ENCODE results near the gene IQGAP3. TPM values are rescaled to one million over a fixed set of nuclear protein-coding genes. Genes with fewer than 3 reads are reported as not detected.

The IQGAP3 gene
- 1.5 and 14.8 TPM in 2 replicates for total RNA-seq

GRCh38 chr1:156571919-156572662, at the start of gene IQGAP3:
Gene IQGAP3 (minus strand): TSS chr1:156572565. CDS start chr1:156572529, 36 bp downstream.

GRCh38 chr1:156618853-156619581, 46.7 kb upstream of the IQGAP3 start, which contains the start of gene HAPLN2:
Gene HAPLN2 (plus strand): TSS chr1:156619415. CDS start chr1:156623491, 4,076 bp downstream.

GRCh38 chr1:156601122-156601830, 28.9 kb upstream of the IQGAP3 start, which contains the start of gene GPATCH4:
Gene GPATCH4 (minus strand): TSS chr1:156601479.

GRCh38 chr1:156591432-156592157, 19.2 kb upstream of the IQGAP3 start, which contains the start of gene NAXE:
Gene NAXE (plus strand): TSS chr1:156591776. CDS start chr1:156591805, 29 bp downstream.

GRCh38 chr1:156579472-156579871, 7.1 kb upstream of the IQGAP3 start, which contains the start of gene TTC24:
Gene TTC24 (plus strand): TSS chr1:156579723. CDS start chr1:156581365, 1,642 bp downstream.

GRCh38 chr1:156500543-156500792, 71.9 kb downstream of the IQGAP3 start, which contains the start of gene MEF2D:
Gene MEF2D (minus strand): TSS chr1:156500775. CDS start chr1:156483292, 17,483 bp downstream.

Other genes with a start within 250 kb of the IQGAP3 start
- 501 and 510 TPM in 2 replicates for gene CCT3, start 234.3 kb downstream of the IQGAP3 start, total RNA-seq
- not detected in 2 replicates for gene TSACC, start 234.0 kb downstream of the IQGAP3 start, total RNA-seq
- gene RHBG, start 203.4 kb downstream of the IQGAP3 start, total RNA-seq, result not detected in 2 replicates
- 5.0 and 12.0 TPM in 2 replicates for gene MEF2D, start 71.8 kb downstream of the IQGAP3 start, total RNA-seq
- gene TTC24, start 7.2 kb upstream of the IQGAP3 start, total RNA-seq, result not detected in 2 replicates
- gene NAXE, start 19.2 kb upstream of the IQGAP3 start, total RNA-seq, result 51.7 and 57.9 TPM in 2 replicates
- 13.4 and 20.9 TPM in 2 replicates for gene GPATCH4, start 28.9 kb upstream of the IQGAP3 start, total RNA-seq
- 0.14 TPM in 1 of 2 replicates, not detected in the other for gene HAPLN2, start 46.9 kb upstream of the IQGAP3 start, total RNA-seq
- gene BCAN, start 69.6 kb upstream of the IQGAP3 start, total RNA-seq, result not detected in 2 replicates
- 5.0 and 21.8 TPM in 2 replicates for gene NES, start 104.8 kb upstream of the IQGAP3 start, total RNA-seq
- gene CRABP2, start 133.0 kb upstream of the IQGAP3 start, total RNA-seq, result 10.6 and 19.9 TPM in 2 replicates
- gene METTL25B, start 155.9 kb upstream of the IQGAP3 start, total RNA-seq, result 9.1 and 10.4 TPM in 2 replicates
- gene ISG20L2, start 156.2 kb upstream of the IQGAP3 start, total RNA-seq, result 7.7 and 9.5 TPM in 2 replicates
- gene MRPL24, start 168.5 kb upstream of the IQGAP3 start, total RNA-seq, result 31.4 and 31.5 TPM in 2 replicates
- 109 and 191 TPM in 2 replicates for gene HDGF, start 179.1 kb upstream of the IQGAP3 start, total RNA-seq
- 8.6 and 12.8 TPM in 2 replicates for gene PRCC, start 195.0 kb upstream of the IQGAP3 start, total RNA-seq
- gene SH2D2A, start 244.3 kb upstream of the IQGAP3 start, total RNA-seq, result 0.30 TPM in 1 of 2 replicates, not detected in the other

Data from smooth muscle cell of the umbilical artery (primary cell).